ENCODE data around the gene KCNH5. TPM values are rescaled to one million over a fixed set of nuclear protein-coding genes. Genes with fewer than 3 reads are reported as not detected.

Gene KCNH5
- total RNA-seq, 4 donors from 2014 or later = under 0.01 to 0.23 (median 0.12) TPM

GRCh38 chr14:62914873-62915272 lies 130.4 kb downstream of the KCNH5 start:
- intact Hi-C loops (cut with DNase I) = no loop called here
- TF ChIP-seq, protein P1, sequence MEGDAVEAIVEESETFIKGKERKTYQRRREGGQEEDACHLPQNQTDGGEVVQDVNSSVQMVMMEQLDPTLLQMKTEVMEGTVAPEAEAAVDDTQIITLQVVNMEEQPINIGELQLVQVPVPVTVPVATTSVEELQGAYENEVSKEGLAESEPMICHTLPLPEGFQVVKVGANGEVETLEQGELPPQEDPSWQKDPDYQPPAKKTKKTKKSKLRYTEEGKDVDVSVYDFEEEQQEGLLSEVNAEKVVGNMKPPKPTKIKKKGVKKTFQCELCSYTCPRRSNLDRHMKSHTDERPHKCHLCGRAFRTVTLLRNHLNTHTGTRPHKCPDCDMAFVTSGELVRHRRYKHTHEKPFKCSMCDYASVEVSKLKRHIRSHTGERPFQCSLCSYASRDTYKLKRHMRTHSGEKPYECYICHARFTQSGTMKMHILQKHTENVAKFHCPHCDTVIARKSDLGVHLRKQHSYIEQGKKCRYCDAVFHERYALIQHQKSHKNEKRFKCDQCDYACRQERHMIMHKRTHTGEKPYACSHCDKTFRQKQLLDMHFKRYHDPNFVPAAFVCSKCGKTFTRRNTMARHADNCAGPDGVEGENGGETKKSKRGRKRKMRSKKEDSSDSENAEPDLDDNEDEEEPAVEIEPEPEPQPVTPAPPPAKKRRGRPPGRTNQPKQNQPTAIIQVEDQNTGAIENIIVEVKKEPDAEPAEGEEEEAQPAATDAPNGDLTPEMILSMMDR (IDR thresholded peaks at IDR 0.05) = no peak
- TF ChIP-seq POLR2A (IDR thresholded peaks at IDR 0.05; ENCODE audit: low read depth) = no peak
- TF ChIP-seq POLR2AphosphoS5 (IDR thresholded peaks at IDR 0.05) = no peak
- Histone ChIP-seq H3K27ac (replicated peaks in 1 of 4) (no peak overlapping the region), H3K27me3 (no peaks in the 10 kb centered on the region), H3K9me3 (no peaks in the 10 kb centered on the region), H3K4me1 (no peaks in the 10 kb centered on the region), H3K36me3 (no peaks in the 10 kb centered on the region), H3K4me3 (no peak overlapping the region)
- DNase-seq (ENCODE audit: extremely low spot score) = no peak
- 81% methylated on average over 3 of the region's 3 CpGs for WGBS

DNA sequence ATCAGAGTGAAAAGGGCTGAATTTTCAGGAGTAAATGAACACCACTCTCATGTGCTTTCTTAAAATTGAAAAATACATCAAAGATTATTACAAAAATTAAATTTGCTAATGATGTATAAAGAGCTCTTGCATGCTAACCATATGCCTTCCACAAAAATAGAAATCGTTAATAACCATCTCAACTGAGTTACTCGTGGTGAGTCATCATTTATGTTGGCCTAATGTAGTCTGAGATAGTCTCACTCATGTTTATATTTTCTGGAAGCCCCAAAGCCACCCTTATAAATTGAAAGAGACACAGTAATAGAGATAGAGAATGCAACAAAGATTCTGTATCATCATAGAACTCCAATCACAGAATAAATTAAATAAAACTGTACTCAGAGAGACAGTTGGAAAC lies 131.2 kb downstream of the KCNH5 start:
- Histone ChIP-seq H3K27ac (replicated peaks in 1 of 4) (no peak overlapping the region), H3K9me3 (no peaks in the 10 kb centered on the region), H3K27me3 (no peaks in the 10 kb centered on the region), H3K4me1 (no peaks in the 10 kb centered on the region), H3K36me3 (no peaks in the 10 kb centered on the region), H3K4me3 (no peak overlapping the region)
- TF ChIP-seq POLR2AphosphoS5 (IDR thresholded peaks at IDR 0.05) (no peak), EP300 (IDR thresholded peaks at IDR 0.05) (no peak), POLR2A (IDR thresholded peaks at IDR 0.05; ENCODE audit: low read depth) (no peak)
- TF ChIP-seq, protein P1 (IDR thresholded peaks at IDR 0.05) = no peak
- 38% methylated on average over 2 of the region's 2 CpGs for WGBS
- DNase-seq (ENCODE audit: extremely low spot score) = no peak
- intact Hi-C loops (cut with DNase I) = no loop called here

DNA sequence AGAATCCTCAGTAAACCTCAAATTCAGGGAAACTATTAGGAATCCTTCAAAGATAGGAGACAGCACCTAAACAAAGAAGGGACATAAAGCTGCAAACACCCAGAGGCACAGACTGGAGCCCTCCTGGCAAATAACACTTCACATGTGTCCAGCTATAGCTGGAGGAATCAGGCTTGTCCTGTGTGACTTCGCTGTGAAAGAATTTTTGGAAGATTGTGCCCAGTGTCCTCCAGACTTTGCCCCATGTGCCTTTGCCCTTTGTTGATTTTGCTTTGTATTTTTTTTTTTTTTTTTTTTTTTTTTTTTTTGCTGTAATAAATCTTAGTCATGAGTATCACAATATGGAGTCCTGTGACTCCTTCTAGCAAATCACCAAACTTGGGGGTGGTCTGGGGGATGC lies 136.8 kb downstream of the KCNH5 start:
- Histone ChIP-seq H3K27me3 (no peaks in the 10 kb centered on the region), H3K9me3 (no peaks in the 10 kb centered on the region), H3K4me3 (no peak overlapping the region), H3K27ac (replicated peaks in 1 of 4) (no peak overlapping the region), H3K36me3 (no peaks in the 10 kb centered on the region), H3K4me1 (no peaks in the 10 kb centered on the region)
- 100% methylated on average over 1 of the region's 1 CpG for WGBS
- DNase-seq (ENCODE audit: extremely low spot score) = no peak
- intact Hi-C loops (cut with DNase I) = no loop called here
- TF ChIP-seq EP300 (IDR thresholded peaks at IDR 0.05) (no peak), POLR2A (IDR thresholded peaks at IDR 0.05; ENCODE audit: low read depth) (no peak), POLR2AphosphoS5 (IDR thresholded peaks at IDR 0.05) (no peak)
- TF ChIP-seq, protein P1 (IDR thresholded peaks at IDR 0.05) = no peak

DNA sequence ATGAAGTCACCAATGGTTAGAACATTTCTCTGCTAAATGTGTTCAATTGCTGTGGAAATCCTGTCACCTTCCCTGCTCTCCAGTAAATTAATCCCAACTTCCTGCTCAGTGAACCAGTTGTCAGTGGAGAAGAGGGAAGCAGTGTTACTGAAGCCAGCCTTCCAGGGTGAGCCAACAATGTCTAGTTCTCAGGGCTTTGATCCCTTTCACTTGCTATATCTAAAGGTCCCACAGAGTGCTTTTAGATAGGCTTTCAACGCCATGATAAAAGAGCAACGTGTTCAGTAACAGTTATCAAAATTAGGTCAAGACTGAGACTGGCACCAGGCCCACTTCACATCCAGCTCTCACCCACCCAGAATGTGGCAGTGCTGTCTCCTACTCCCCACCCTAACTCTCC lies 139.7 kb downstream of the KCNH5 start:
- 81% methylated on average over 2 of the region's 2 CpGs for WGBS

GRCh38 chr14:62897771-62898170 lies 147.5 kb downstream of the KCNH5 start:
- TF ChIP-seq POLR2A (IDR thresholded peaks at IDR 0.05; ENCODE audit: low read depth) = no peak
- Histone ChIP-seq H3K27me3 (no peaks in the 10 kb centered on the region), H3K27ac (replicated peaks in 1 of 4) (no peak overlapping the region), H3K4me3 (no peak overlapping the region), H3K36me3 (no peaks in the 10 kb centered on the region), H3K4me1 (no peaks in the 10 kb centered on the region), H3K9me3 (no peaks in the 10 kb centered on the region)
- WGBS = 43% methylated on average over 2 of the region's 2 CpGs
- intact Hi-C loops (cut with DNase I) = no loop called here
- DNase-seq (ENCODE audit: extremely low spot score) = no peak

More for the DNA sequence above, 139.7 kb downstream of the KCNH5 start:
- intact Hi-C loops (cut with DNase I) = no loop called here
- TF ChIP-seq POLR2A (IDR thresholded peaks at IDR 0.05; ENCODE audit: low read depth) (no peak), POLR2AphosphoS5 (IDR thresholded peaks at IDR 0.05) (no peak), EP300 (IDR thresholded peaks at IDR 0.05) (no peak)
- TF ChIP-seq, protein P1 (IDR thresholded peaks at IDR 0.05) = no peak
- H3K27me3 ChIP-seq = no peaks in the 10 kb centered on the region
- no peaks in the 10 kb centered on the region for H3K4me1 ChIP-seq
- no peak overlapping the region for H3K4me3 ChIP-seq
- no peak overlapping the region for H3K27ac ChIP-seq (replicated peaks in 1 of 4)
- no peaks in the 10 kb centered on the region for H3K9me3 ChIP-seq
- H3K36me3 ChIP-seq = no peaks in the 10 kb centered on the region
- no peak for DNase-seq (ENCODE audit: extremely low spot score)
